Measurements from ENCODE around the gene OR52I1.

The OR52I1 gene

GRCh38 chr11:4559527-4560440 is 34.1 kb upstream of the OR52I1 start:
- no CpG with 5 or more reads among the region's 8 CpGs for WGBS (ENCODE audit: extremely low coverage, insufficient coverage, low lambda C conversion rate)
- no peaks in the 10 kb centered on the region for H3K79me1 ChIP-seq (ENCODE audit: low read length)
- no peak overlapping the region for H3K27ac ChIP-seq (ENCODE audit: low read depth, low read length)

GRCh38 chr11:4560467-4560866 is 33.4 kb upstream of the OR52I1 start:
- no peak overlapping the region for H3K56ac ChIP-seq (ENCODE audit: low read length)
- no peaks in the 10 kb centered on the region for H3K79me1 ChIP-seq (ENCODE audit: low read length)
- H2BK120ac ChIP-seq (ENCODE audit: low read depth, low read length) = no peak overlapping the region
- no peak overlapping the region for H3K4me3 ChIP-seq (ENCODE audit: low read length)
- no peak overlapping the region for H4K5ac ChIP-seq (ENCODE audit: low read length)
- no peaks in the 10 kb centered on the region for H3K79me2 ChIP-seq (ENCODE audit: control insufficient read depth, insufficient read depth, low read length)
- H3K4ac ChIP-seq (ENCODE audit: low read depth, low read length) = no peak overlapping the region
- H3K4me1 ChIP-seq (ENCODE audit: control insufficient read depth, low read depth, low read length) = peaks cover 2% of the 10 kb centered on the region
- no peaks in the 10 kb centered on the region for H3K27me3 ChIP-seq (ENCODE audit: insufficient read depth, low read length, poor library complexity)
- no peak overlapping the region for H2BK5ac ChIP-seq (ENCODE audit: low read length)
- no peak overlapping the region for H3K27ac ChIP-seq (ENCODE audit: low read depth, low read length)
- peak; percentile 17 for DNase-seq
- H3K23ac ChIP-seq (ENCODE audit: low read length) = no peak overlapping the region
- H4K8ac ChIP-seq (ENCODE audit: low read depth, low read length) = no peak overlapping the region
- no peak overlapping the region for H3K4me2 ChIP-seq (ENCODE audit: low read length)
- no peak overlapping the region for H3K18ac ChIP-seq (ENCODE audit: low read length)
- H3K9ac ChIP-seq (ENCODE audit: low read length) = no peak overlapping the region
- no peak overlapping the region for H2BK15ac ChIP-seq (replicated peaks; ENCODE audit: low read depth)
- H2AK5ac ChIP-seq (ENCODE audit: low read length) = no peak overlapping the region
- no CpG with 5 or more reads among the region's 1 CpG for WGBS (ENCODE audit: extremely low coverage, insufficient coverage, low lambda C conversion rate)
- H3K36me3 ChIP-seq (ENCODE audit: control insufficient read depth, insufficient read depth, low read length) = no peaks in the 10 kb centered on the region

More at GRCh38 chr11:4559527-4560440, 34.1 kb upstream of the OR52I1 start:
- Histone ChIP-seq H4K5ac (ENCODE audit: low read length) (no peak overlapping the region), H3K9ac (ENCODE audit: low read length) (no peak overlapping the region), H3K36me3 (ENCODE audit: control insufficient read depth, insufficient read depth, low read length) (no peaks in the 10 kb centered on the region), H3K4me3 (ENCODE audit: low read length) (no peak overlapping the region), H3K23ac (ENCODE audit: low read length) (no peak overlapping the region), H2BK15ac (replicated peaks; ENCODE audit: low read depth) (no peak overlapping the region), H2BK120ac (ENCODE audit: low read depth, low read length) (no peak overlapping the region), H2AK5ac (ENCODE audit: low read length) (no peak overlapping the region), H3K79me2 (ENCODE audit: control insufficient read depth, insufficient read depth, low read length) (no peaks in the 10 kb centered on the region), H2BK5ac (ENCODE audit: low read length) (no peak overlapping the region), H4K8ac (ENCODE audit: low read depth, low read length) (no peak overlapping the region), H3K4me2 (ENCODE audit: low read length) (no peak overlapping the region), H3K4me1 (ENCODE audit: control insufficient read depth, low read depth, low read length) (peaks cover 2% of the 10 kb centered on the region), H3K18ac (ENCODE audit: low read length) (no peak overlapping the region), H3K56ac (ENCODE audit: low read length) (no peak overlapping the region), H3K4ac (ENCODE audit: low read depth, low read length) (no peak overlapping the region), H3K27me3 (ENCODE audit: insufficient read depth, low read length, poor library complexity) (no peaks in the 10 kb centered on the region)
- DNase-seq = peak; percentile 22

DNA sequence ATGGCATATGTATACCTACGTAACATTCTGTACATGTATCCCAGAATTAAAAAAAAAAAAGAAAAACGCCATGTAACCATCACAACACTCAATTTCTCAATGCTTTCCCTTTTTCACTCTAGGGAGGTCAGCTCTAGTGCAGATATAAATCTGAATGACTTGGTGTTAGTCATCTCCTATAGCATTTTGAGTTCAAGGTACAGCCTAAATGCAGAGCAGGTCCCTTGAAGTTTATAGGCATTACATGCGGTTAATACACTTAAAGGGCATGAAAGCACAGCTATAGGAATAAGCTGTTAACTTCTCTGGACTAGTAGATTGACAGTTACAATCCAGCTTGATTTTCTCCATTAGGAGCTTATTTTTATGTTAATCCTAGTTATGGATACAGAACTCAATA is 28.5 kb upstream of the OR52I1 start:
- no peak overlapping the region for H4K5ac ChIP-seq (ENCODE audit: low read length)
- no peak overlapping the region for H2AK5ac ChIP-seq (ENCODE audit: low read length)
- H2BK15ac ChIP-seq (replicated peaks; ENCODE audit: low read depth) = no peak overlapping the region
- no peak overlapping the region for H4K8ac ChIP-seq (ENCODE audit: low read depth, low read length)
- DNase-seq = no peak
- WGBS (ENCODE audit: extremely low coverage, insufficient coverage, low lambda C conversion rate) = no CpG with 5 or more reads among the region's 3 CpGs
- no peak overlapping the region for H3K4me3 ChIP-seq (ENCODE audit: low read length)
- peaks cover 1% of the 10 kb centered on the region for H3K4me1 ChIP-seq (ENCODE audit: control insufficient read depth, low read depth, low read length)
- no peaks in the 10 kb centered on the region for H3K36me3 ChIP-seq (ENCODE audit: control insufficient read depth, insufficient read depth, low read length)
- no peak overlapping the region for H3K4ac ChIP-seq (ENCODE audit: low read depth, low read length)
- no peaks in the 10 kb centered on the region for H3K79me1 ChIP-seq (ENCODE audit: low read length)
- H3K56ac ChIP-seq (ENCODE audit: low read length) = no peak overlapping the region
- H2BK5ac ChIP-seq (ENCODE audit: low read length) = no peak overlapping the region
- no peaks in the 10 kb centered on the region for H3K27me3 ChIP-seq (ENCODE audit: insufficient read depth, low read length, poor library complexity)
- no peak overlapping the region for H3K4me2 ChIP-seq (ENCODE audit: low read length)
- H3K27ac ChIP-seq (ENCODE audit: low read depth, low read length) = no peak overlapping the region
- no peak overlapping the region for H3K9ac ChIP-seq (ENCODE audit: low read length)
- no peak overlapping the region for H2BK120ac ChIP-seq (ENCODE audit: low read depth, low read length)
- no peak overlapping the region for H3K23ac ChIP-seq (ENCODE audit: low read length)
- H3K18ac ChIP-seq (ENCODE audit: low read length) = no peak overlapping the region
- H3K79me2 ChIP-seq (ENCODE audit: control insufficient read depth, insufficient read depth, low read length) = no peaks in the 10 kb centered on the region

- no peak overlapping the region for H3K23ac ChIP-seq (ENCODE audit: low read length)
- no peaks in the 10 kb centered on the region for H3K4me1 ChIP-seq (ENCODE audit: control insufficient read depth, low read depth, low read length)
- no peak overlapping the region for H2BK15ac ChIP-seq (replicated peaks; ENCODE audit: low read depth)
- DNase-seq = no peak
- no peak overlapping the region for H4K5ac ChIP-seq (ENCODE audit: low read length)
- H3K4me3 ChIP-seq (ENCODE audit: low read length) = no peak overlapping the region
- no peak overlapping the region for H2BK5ac ChIP-seq (ENCODE audit: low read length)
- WGBS (ENCODE audit: extremely low coverage, insufficient coverage, low lambda C conversion rate) = no CpG with 5 or more reads among the region's 18 CpGs
- no peak overlapping the region for H3K9ac ChIP-seq (ENCODE audit: low read length)
- no peaks in the 10 kb centered on the region for H3K36me3 ChIP-seq (ENCODE audit: control insufficient read depth, insufficient read depth, low read length)
- H3K18ac ChIP-seq (ENCODE audit: low read length) = no peak overlapping the region
- H3K56ac ChIP-seq (ENCODE audit: low read length) = no peak overlapping the region
- H3K4ac ChIP-seq (ENCODE audit: low read depth, low read length) = no peak overlapping the region
- no peak overlapping the region for H2AK5ac ChIP-seq (ENCODE audit: low read length)
- H3K79me2 ChIP-seq (ENCODE audit: control insufficient read depth, insufficient read depth, low read length) = no peaks in the 10 kb centered on the region
- no peak overlapping the region for H3K4me2 ChIP-seq (ENCODE audit: low read length)
- H3K27ac ChIP-seq (ENCODE audit: low read depth, low read length) = no peak overlapping the region
- no peak overlapping the region for H2BK120ac ChIP-seq (ENCODE audit: low read depth, low read length)
- H3K79me1 ChIP-seq (ENCODE audit: low read length) = no peaks in the 10 kb centered on the region
- no peaks in the 10 kb centered on the region for H3K27me3 ChIP-seq (ENCODE audit: insufficient read depth, low read length, poor library complexity)
- H4K8ac ChIP-seq (ENCODE audit: low read depth, low read length) = no peak overlapping the region
Observed at GRCh38 chr11:4569075-4569474, 24.8 kb upstream of the OR52I1 start.

GRCh38 chr11:4576880-4577279 is 17.0 kb upstream of the OR52I1 start:
- Histone ChIP-seq H3K23ac (ENCODE audit: low read length) (no peak overlapping the region), H3K4me2 (ENCODE audit: low read length) (no peak overlapping the region), H3K9ac (ENCODE audit: low read length) (no peak overlapping the region), H2BK5ac (ENCODE audit: low read length) (no peak overlapping the region), H4K5ac (ENCODE audit: low read length) (no peak overlapping the region), H2AK5ac (ENCODE audit: low read length) (no peak overlapping the region), H3K4me3 (ENCODE audit: low read length) (no peak overlapping the region), H3K4ac (ENCODE audit: low read depth, low read length) (no peak overlapping the region), H3K79me2 (ENCODE audit: control insufficient read depth, insufficient read depth, low read length) (no peaks in the 10 kb centered on the region), H3K36me3 (ENCODE audit: control insufficient read depth, insufficient read depth, low read length) (no peaks in the 10 kb centered on the region), H2BK120ac (ENCODE audit: low read depth, low read length) (no peak overlapping the region), H3K18ac (ENCODE audit: low read length) (no peak overlapping the region), H2BK15ac (replicated peaks; ENCODE audit: low read depth) (no peak overlapping the region), H3K4me1 (ENCODE audit: control insufficient read depth, low read depth, low read length) (no peaks in the 10 kb centered on the region), H3K27ac (ENCODE audit: low read depth, low read length) (no peak overlapping the region), H3K56ac (ENCODE audit: low read length) (no peak overlapping the region), H4K8ac (ENCODE audit: low read depth, low read length) (no peak overlapping the region), H3K27me3 (ENCODE audit: insufficient read depth, low read length, poor library complexity) (no peaks in the 10 kb centered on the region), H3K79me1 (ENCODE audit: low read length) (no peaks in the 10 kb centered on the region)
- no CpG with 5 or more reads among the region's 3 CpGs for WGBS (ENCODE audit: extremely low coverage, insufficient coverage, low lambda C conversion rate)
- DNase-seq = no peak

Measured in mesendoderm (in vitro differentiated cells).